ENCODE measurements around the gene RERG. TPM values are rescaled to one million over a fixed set of nuclear protein-coding genes. Genes with fewer than 3 reads are reported as not detected.

The RERG gene
- total RNA-seq, 1 donor from 2014 or later = not detected

GRCh38 chr12:15243102-15243501 is 21.9 kb upstream of the RERG start:
- no peak for ATAC-seq (ENCODE audit: low read depth)
- ChIA-PET POLR2A (no interaction called here), CTCF (no interaction called here)
- no peak overlapping the region for H3K4me3 Mint-ChIP-seq
- no peak for DNase-seq
- H3K27me3 Mint-ChIP-seq = peaks cover 25% of the 10 kb centered on the region
- H3K36me3 Mint-ChIP-seq (ENCODE audit: low read depth) = no peaks in the 10 kb centered on the region
- intact Hi-C loops (cut with micrococcal nuclease) = no loop called here
- no peak overlapping the region for H3K27ac Mint-ChIP-seq
- H3K9me3 Mint-ChIP-seq = peaks cover 10% of the 10 kb centered on the region
- no peaks in the 10 kb centered on the region for H3K4me1 Mint-ChIP-seq
- no peak for TF ChIP-seq CTCF (IDR thresholded peaks at IDR 0.05)

- H3K4me1 Mint-ChIP-seq = no peaks in the 10 kb centered on the region
- no peaks in the 10 kb centered on the region for H3K9me3 Mint-ChIP-seq
- intact Hi-C loops (cut with micrococcal nuclease) = no loop called here
- no peak overlapping the region for H3K4me3 Mint-ChIP-seq
- TF ChIP-seq CTCF (IDR thresholded peaks at IDR 0.05) = no peak
- DNase-seq (no peak), ATAC-seq (ENCODE audit: low read depth) (no peak)
- POLR2A ChIA-PET = no interaction called here
- peaks cover 19% of the 10 kb centered on the region for H3K27me3 Mint-ChIP-seq
- no peak overlapping the region for H3K27ac Mint-ChIP-seq
- H3K36me3 Mint-ChIP-seq (ENCODE audit: low read depth) = no peaks in the 10 kb centered on the region
- CTCF ChIA-PET = no interaction called here
Observed at GRCh38 chr12:15240898-15241297, 19.7 kb upstream of the RERG start.

GRCh38 chr12:15234508-15234907 is 13.3 kb upstream of the RERG start:
- POLR2A ChIA-PET = no interaction called here
- Mint-ChIP-seq H3K27ac (no peak overlapping the region), H3K4me3 (no peak overlapping the region), H3K4me1 (no peaks in the 10 kb centered on the region), H3K36me3 (ENCODE audit: low read depth) (no peaks in the 10 kb centered on the region), H3K9me3 (no peaks in the 10 kb centered on the region), H3K27me3 (peaks cover 10% of the 10 kb centered on the region)
- ATAC-seq (ENCODE audit: low read depth) (no peak), DNase-seq (no peak)
- intact Hi-C loops (cut with micrococcal nuclease) = no loop called here
- CTCF ChIA-PET = no interaction called here
- no peak for TF ChIP-seq CTCF (IDR thresholded peaks at IDR 0.05)

- Mint-ChIP-seq H3K36me3 (ENCODE audit: low read depth) (no peaks in the 10 kb centered on the region), H3K4me1 (no peaks in the 10 kb centered on the region), H3K27me3 (peaks cover 12% of the 10 kb centered on the region), H3K9me3 (no peaks in the 10 kb centered on the region), H3K27ac (no peak overlapping the region), H3K4me3 (no peak overlapping the region)
- DNase-seq (no peak), ATAC-seq (ENCODE audit: low read depth) (no peak)
- TF ChIP-seq CTCF (IDR thresholded peaks at IDR 0.05) = no peak
- POLR2A ChIA-PET = no interaction called here
- intact Hi-C loops (cut with micrococcal nuclease) = no loop called here
- CTCF ChIA-PET = no interaction called here
Observed at GRCh38 chr12:15234011-15234410, 12.8 kb upstream of the RERG start.

GRCh38 chr12:15232959-15233358 is 11.7 kb upstream of the RERG start:
- Mint-ChIP-seq H3K27ac (no peak overlapping the region), H3K4me3 (no peak overlapping the region), H3K27me3 (peaks cover 12% of the 10 kb centered on the region), H3K4me1 (no peaks in the 10 kb centered on the region), H3K36me3 (ENCODE audit: low read depth) (no peaks in the 10 kb centered on the region), H3K9me3 (no peaks in the 10 kb centered on the region)
- no peak for DNase-seq
- no peak for ATAC-seq (ENCODE audit: low read depth)
- ChIA-PET CTCF (interaction anchor here (3.5 kb wide), 1 partner anchor 12 kb away, joined by 15 read pairs; the partner anchor contains the start of gene RERG), POLR2A (no interaction called here)
- no peak for TF ChIP-seq CTCF (IDR thresholded peaks at IDR 0.05)
- intact Hi-C loops (cut with micrococcal nuclease) = no loop called here
